Stimulated activated CD4-positive, alpha-beta T cell treated with anti-CD3 and anti-CD28 coated beads, Interleukin-1b, Interleukin-23, amount 100 ng/mL, for 1 hour (primary cell): ENCODE data around the gene LYPD1.

Experiments used
- DNase-seq, 2 donors: peaks; one replicate each; pipeline ENCODE4 v3.0.0-alpha.2; 2020; ENCODE audit warnings: low read depth in 2 of 2

LYPD1 gene

DNA sequence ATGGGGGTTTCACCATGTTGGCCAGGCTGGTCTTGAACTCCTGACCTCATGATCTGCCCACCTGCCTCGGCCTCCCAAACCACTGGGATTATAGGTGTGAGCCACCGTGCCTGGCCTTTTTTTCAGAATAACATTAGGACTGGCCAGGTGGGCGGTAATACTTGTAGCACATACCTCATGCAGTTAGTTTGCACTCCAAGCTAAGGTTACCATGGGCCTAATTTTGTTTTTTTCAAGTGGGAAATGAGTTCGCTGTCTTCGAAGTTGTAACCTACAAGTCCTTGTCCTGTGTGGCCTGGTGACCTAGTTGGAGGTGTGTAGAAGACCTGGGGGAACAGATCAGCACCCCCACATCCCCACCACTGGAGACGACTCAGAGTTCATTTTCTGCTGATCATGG, 74.8 kb downstream of the LYPD1 start:
- no peak for DNase-seq
